Measurements from ENCODE around the gene GAS7.

GRCh38 chr17:9865586-9865985 is 332.8 kb downstream of the GAS7 start:
- no peak for TF ChIP-seq CTCF (IDR thresholded peaks at IDR 0.05)
- TF ChIP-seq POLR2A (IDR thresholded peaks at IDR 0.05), result no peak
- no peak for TF ChIP-seq POLR2AphosphoS5 (IDR thresholded peaks at IDR 0.05)

Measured in prostate gland (tissue), 2 donors.